ENCODE results near the gene VAV1.

VAV1 gene

GRCh38 chr19:6894313-6894712 lies 121.8 kb downstream of the VAV1 start:
- DNase-seq (ENCODE audit: low spot score), result no peak

GRCh38 chr19:6903446-6903845 lies 130.9 kb downstream of the VAV1 start:
- DNase-seq (ENCODE audit: low spot score), result no peak

- DNase-seq (ENCODE audit: low spot score), result no peak
These were observed 134.1 kb downstream of the VAV1 start for GRCh38 chr19:6906559-6907060.

Measured in iPS-NIHi11 (cell line).